Activated T-helper 1 cell treated with anti-CD3 and anti-CD28 coated beads, Interleukin-2, amount 50 U/mL, for 16 hours (primary cell): ENCODE measurements around the gene CTSL.

ENCODE experiments used
- DNase-seq, 2 donors: peaks; one replicate each; pipeline ENCODE4 v3.0.0-alpha.2; 2020; ENCODE audit warnings: low read depth in 1 of 2, low spot score in 1 of 2

Gene CTSL

GRCh38 chr9:87699835-87700234 is 26.1 kb upstream of the CTSL start:
- no peak for DNase-seq

- DNase-seq: no peak
These were observed 24.4 kb upstream of the CTSL start for GRCh38 chr9:87701491-87701890.

GRCh38 chr9:87701931-87702421 is 23.9 kb upstream of the CTSL start:
- no peak for DNase-seq

- no peak for DNase-seq
These were observed 23.0 kb upstream of the CTSL start for GRCh38 chr9:87702921-87703320.

- DNase-seq: no peak
These were observed 22.2 kb upstream of the CTSL start for GRCh38 chr9:87703636-87704276.

- no peak for DNase-seq
These were observed 21.6 kb upstream of the CTSL start for GRCh38 chr9:87704342-87704741.

- DNase-seq: no peak
These were observed 19.7 kb upstream of the CTSL start for GRCh38 chr9:87706066-87706739.

GRCh38 chr9:87707805-87708506 is 18.0 kb upstream of the CTSL start:
- no peak for DNase-seq

GRCh38 chr9:87708546-87708945 is 17.4 kb upstream of the CTSL start:
- DNase-seq: no peak

GRCh38 chr9:87708986-87709728 is 16.8 kb upstream of the CTSL start:
- DNase-seq: no peak

- no peak for DNase-seq
These were observed 15.5 kb upstream of the CTSL start for GRCh38 chr9:87710443-87710842.

- no peak for DNase-seq
These were observed 13.8 kb upstream of the CTSL start for GRCh38 chr9:87711857-87712800.

GRCh38 chr9:87712801-87713277 is 13.1 kb upstream of the CTSL start:
- DNase-seq: no peak

- peak in 1 of 2 donors; percentile 27 for DNase-seq
These were observed 12.5 kb upstream of the CTSL start for GRCh38 chr9:87713278-87713987.

- DNase-seq: no peak
These were observed 12.0 kb upstream of the CTSL start for GRCh38 chr9:87713988-87714330.

- DNase-seq: no peak
These were observed 11.1 kb upstream of the CTSL start for GRCh38 chr9:87714819-87715218.

GRCh38 chr9:87716141-87716540 is 9.8 kb upstream of the CTSL start:
- no peak for DNase-seq

- DNase-seq: no peak
These were observed 8.5 kb upstream of the CTSL start for GRCh38 chr9:87717456-87717855.

GRCh38 chr9:87718231-87718630 is 7.7 kb upstream of the CTSL start:
- DNase-seq: no peak
